Measurements from ENCODE around the gene TBC1D21. TPM values are rescaled to one million over a fixed set of nuclear protein-coding genes. Genes with fewer than 3 reads are reported as not detected.
A peak's percentile ranks its signal among the peaks of the same experiment; 100 is the strongest.

The TBC1D21 gene
- total RNA-seq, 1 donor from 2014 or later: not detected

DNA sequence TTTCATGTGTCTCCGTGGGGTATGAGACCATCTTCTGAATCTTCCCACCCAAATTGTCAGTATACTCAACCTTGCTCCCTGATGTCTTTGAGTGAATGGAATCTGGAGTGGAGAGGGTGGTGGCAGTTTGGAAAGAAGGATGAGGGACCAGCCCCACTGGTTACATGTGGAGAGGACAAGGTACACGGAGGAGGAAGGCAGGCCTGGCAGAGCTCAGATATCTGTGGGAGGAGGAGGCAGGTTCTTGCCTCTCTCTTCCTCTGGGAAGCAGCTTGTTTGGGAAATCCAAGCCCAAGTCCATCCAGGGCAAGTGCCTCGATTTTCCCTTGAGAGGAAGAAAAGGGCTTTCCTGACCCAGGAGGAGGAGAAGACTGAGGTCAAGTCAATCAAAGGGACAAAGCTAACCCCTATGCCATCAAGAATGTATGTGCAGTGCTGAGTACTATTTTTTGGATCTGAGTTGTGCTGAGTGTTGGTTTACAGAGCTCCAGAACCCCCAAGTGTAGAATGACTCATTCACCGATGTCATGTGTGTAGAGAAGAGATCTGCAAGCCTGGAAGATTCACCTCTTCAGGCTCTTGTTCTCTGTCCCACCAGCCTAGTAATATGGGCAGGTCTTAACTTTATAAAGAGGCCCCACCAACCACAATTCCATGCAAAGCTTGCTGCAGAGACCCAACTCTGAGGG, 33.1 kb downstream of the TBC1D21 start:
- TF ChIP-seq EZH2phosphoT487 (IDR thresholded peaks at IDR 0.05): no peak
- TF ChIP-seq, protein P1, sequence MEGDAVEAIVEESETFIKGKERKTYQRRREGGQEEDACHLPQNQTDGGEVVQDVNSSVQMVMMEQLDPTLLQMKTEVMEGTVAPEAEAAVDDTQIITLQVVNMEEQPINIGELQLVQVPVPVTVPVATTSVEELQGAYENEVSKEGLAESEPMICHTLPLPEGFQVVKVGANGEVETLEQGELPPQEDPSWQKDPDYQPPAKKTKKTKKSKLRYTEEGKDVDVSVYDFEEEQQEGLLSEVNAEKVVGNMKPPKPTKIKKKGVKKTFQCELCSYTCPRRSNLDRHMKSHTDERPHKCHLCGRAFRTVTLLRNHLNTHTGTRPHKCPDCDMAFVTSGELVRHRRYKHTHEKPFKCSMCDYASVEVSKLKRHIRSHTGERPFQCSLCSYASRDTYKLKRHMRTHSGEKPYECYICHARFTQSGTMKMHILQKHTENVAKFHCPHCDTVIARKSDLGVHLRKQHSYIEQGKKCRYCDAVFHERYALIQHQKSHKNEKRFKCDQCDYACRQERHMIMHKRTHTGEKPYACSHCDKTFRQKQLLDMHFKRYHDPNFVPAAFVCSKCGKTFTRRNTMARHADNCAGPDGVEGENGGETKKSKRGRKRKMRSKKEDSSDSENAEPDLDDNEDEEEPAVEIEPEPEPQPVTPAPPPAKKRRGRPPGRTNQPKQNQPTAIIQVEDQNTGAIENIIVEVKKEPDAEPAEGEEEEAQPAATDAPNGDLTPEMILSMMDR (IDR thresholded peaks at IDR 0.05): no peak
- TF ChIP-seq EZH2 (IDR thresholded peaks at IDR 0.05): no peak
- H3K27ac Mint-ChIP-seq: no peak overlapping the region

DNA sequence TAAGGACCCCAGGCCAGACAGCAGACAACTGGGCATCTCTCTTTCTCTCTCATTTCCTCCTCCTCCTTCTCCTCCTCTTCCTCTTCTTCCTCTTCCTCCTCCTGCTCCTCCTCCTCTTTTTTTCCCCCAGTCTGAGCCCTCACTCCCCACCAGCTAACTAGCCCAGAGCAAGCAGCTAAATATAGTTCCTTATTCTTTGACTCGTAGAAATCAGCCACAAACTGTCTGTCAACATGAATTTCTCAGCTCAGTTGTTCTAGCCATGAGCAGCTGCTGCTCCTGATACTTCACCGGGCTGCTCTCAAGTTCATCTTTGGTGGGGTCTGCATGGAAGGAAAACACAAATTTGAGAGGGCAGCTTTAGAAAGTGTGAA, 33.7 kb downstream of the TBC1D21 start:
- Histone ChIP-seq H4K20me1 (ENCODE audit: low read depth) (no peaks in the 10 kb centered on the region), H2AFZ (replicated peaks) (no peak overlapping the region), H3K79me2 (ENCODE audit: low read depth) (no peaks in the 10 kb centered on the region), H3F3A (ENCODE audit: low read depth) (peaks cover 3% of the 10 kb centered on the region), H3K4me3 (no peak overlapping the region), H3K27me3 (no peaks in the 10 kb centered on the region), H3K4me1 (no peaks in the 10 kb centered on the region), H3K4me2 (no peak overlapping the region), H3K9ac (no peak overlapping the region), H3K36me3 (no peaks in the 10 kb centered on the region), H3K9me3 (ENCODE audit: low read depth) (no peaks in the 10 kb centered on the region), H3K27ac (no peak overlapping the region)
- H3K27me3 Mint-ChIP-seq (ENCODE audit: insufficient read depth, low read depth): peaks cover 12% of the 10 kb centered on the region
- no peak overlapping the region for H3K4me3 Mint-ChIP-seq
- no peaks in the 10 kb centered on the region for H3K36me3 Mint-ChIP-seq
- peaks cover 11% of the 10 kb centered on the region for H3K4me1 Mint-ChIP-seq
- no peak for DNase-seq (ENCODE audit: low spot score)
- H3K9me3 Mint-ChIP-seq: no peaks in the 10 kb centered on the region
- no peak overlapping the region for H3K27ac Mint-ChIP-seq
- TF ChIP-seq EZH2 (IDR thresholded peaks at IDR 0.05) (no peak), EZH2phosphoT487 (IDR thresholded peaks at IDR 0.05) (no peak)
- TF ChIP-seq, protein P1 (IDR thresholded peaks at IDR 0.05): no peak

More for the DNA sequence above, 33.1 kb downstream of the TBC1D21 start:
- H3K4me2 ChIP-seq: no peak overlapping the region
- Mint-ChIP-seq H3K4me3 (no peak overlapping the region), H3K27me3 (ENCODE audit: insufficient read depth, low read depth) (peaks cover 12% of the 10 kb centered on the region), H3K4me1 (peaks cover 11% of the 10 kb centered on the region), H3K9me3 (no peaks in the 10 kb centered on the region), H3K36me3 (no peaks in the 10 kb centered on the region)
- no peak overlapping the region for H3K4me3 ChIP-seq
- H3K36me3 ChIP-seq: no peaks in the 10 kb centered on the region
- no peaks in the 10 kb centered on the region for H3K4me1 ChIP-seq
- H3F3A ChIP-seq (ENCODE audit: low read depth): peaks cover 3% of the 10 kb centered on the region
- H4K20me1 ChIP-seq (ENCODE audit: low read depth): no peaks in the 10 kb centered on the region
- no peak overlapping the region for H3K27ac ChIP-seq
- H3K27me3 ChIP-seq: no peaks in the 10 kb centered on the region
- H2AFZ ChIP-seq (replicated peaks): no peak overlapping the region
- DNase-seq (ENCODE audit: low spot score): no peak
- H3K79me2 ChIP-seq (ENCODE audit: low read depth): no peaks in the 10 kb centered on the region
- no peak overlapping the region for H3K9ac ChIP-seq
- H3K9me3 ChIP-seq (ENCODE audit: low read depth): no peaks in the 10 kb centered on the region

DNA sequence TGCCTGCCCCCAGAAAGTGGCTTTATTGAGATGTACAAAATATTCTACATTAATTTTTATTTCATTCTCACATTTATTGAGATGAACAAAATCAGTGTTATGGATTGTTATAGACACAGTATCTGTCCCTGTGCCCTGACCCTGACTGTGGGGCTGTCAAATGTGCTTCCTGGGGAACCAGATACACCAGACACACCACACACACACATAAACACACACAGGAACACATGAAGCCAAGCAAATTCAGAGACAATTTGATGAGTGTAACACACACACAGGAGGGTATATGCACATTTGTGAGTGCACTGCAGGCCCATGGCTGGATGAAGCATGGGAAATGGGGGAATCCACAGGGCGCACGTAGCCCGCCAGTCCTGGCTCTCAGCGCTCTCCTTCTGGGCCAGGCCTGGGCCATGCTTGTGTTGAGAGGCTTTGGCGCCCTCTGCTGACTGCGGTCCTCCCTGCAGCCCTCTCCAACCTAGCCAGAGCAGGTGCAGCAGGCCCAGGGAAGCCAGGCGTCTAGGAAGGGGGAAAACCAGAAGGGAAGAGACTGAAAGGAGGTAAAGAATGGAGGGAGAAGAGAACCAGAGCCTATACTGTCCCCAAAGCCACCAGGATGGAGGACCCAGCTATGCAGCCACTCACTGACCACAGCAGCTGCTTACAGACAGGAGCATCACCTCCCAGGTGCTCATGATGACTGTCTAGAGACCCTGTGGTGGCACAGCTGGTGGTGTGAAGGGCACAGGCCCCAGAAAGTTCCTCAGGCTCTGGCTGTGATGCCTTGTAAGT, 34.9 kb downstream of the TBC1D21 start:
- H3K27me3 Mint-ChIP-seq (ENCODE audit: insufficient read depth, low read depth): peaks cover 12% of the 10 kb centered on the region
- H3K4me3 ChIP-seq: no peak overlapping the region
- no peaks in the 10 kb centered on the region for H3K9me3 ChIP-seq (ENCODE audit: low read depth)
- no peaks in the 10 kb centered on the region for H4K20me1 ChIP-seq (ENCODE audit: low read depth)
- no peaks in the 10 kb centered on the region for H3K36me3 ChIP-seq
- no peak for TF ChIP-seq EZH2 (IDR thresholded peaks at IDR 0.05)
- TF ChIP-seq, protein P1 (IDR thresholded peaks at IDR 0.05): peak; percentile 90
- H3K27me3 ChIP-seq: no peaks in the 10 kb centered on the region
- no peaks in the 10 kb centered on the region for H3K9me3 Mint-ChIP-seq
- peak; percentile 90 for DNase-seq (ENCODE audit: low spot score)
- no peak overlapping the region for H3K9ac ChIP-seq
- no peaks in the 10 kb centered on the region for H3K36me3 Mint-ChIP-seq
- no peak overlapping the region for H2AFZ ChIP-seq (replicated peaks)
- no peaks in the 10 kb centered on the region for H3K4me1 ChIP-seq
- H3K27ac Mint-ChIP-seq: no peak overlapping the region
- H3K4me1 Mint-ChIP-seq: peaks cover 11% of the 10 kb centered on the region
- H3F3A ChIP-seq (ENCODE audit: low read depth): peaks cover 3% of the 10 kb centered on the region
- H3K79me2 ChIP-seq (ENCODE audit: low read depth): no peaks in the 10 kb centered on the region
- H3K4me3 Mint-ChIP-seq: peak overlapping the region; percentile 42
- no peak overlapping the region for H3K27ac ChIP-seq
- H3K4me2 ChIP-seq: no peak overlapping the region

Data from neural progenitor cell (in vitro differentiated cells).